HUES6 (cell line): ENCODE data around the gene ARMC8.

Source experiments
- H3K27ac ChIP-seq: 2 replicates; pipeline ENCODE4 v1.7.0; 2013; ENCODE audit warnings: low read depth, mild to moderate bottlenecking, low read length, inconsistent platforms
- H3K27me3 ChIP-seq: 2 replicates; pipeline ENCODE4 v1.6.1; 2013; ENCODE audit warnings: low read length; ENCODE audit not compliant: control insufficient read depth, insufficient read depth
- H3K36me3 ChIP-seq: 2 replicates; pipeline ENCODE4 v1.6.1; 2013; ENCODE audit warnings: low read length; ENCODE audit not compliant: control insufficient read depth, insufficient read depth
- H3K4me1 ChIP-seq: 2 replicates; pipeline ENCODE4 v1.6.1; 2013; ENCODE audit warnings: low read length; ENCODE audit not compliant: control insufficient read depth, insufficient read depth
- H3K4me3 ChIP-seq: 2 replicates; pipeline ENCODE4 v1.5.1; 2013; ENCODE audit warnings: low read depth, low read length
- H3K9ac ChIP-seq: one replicate; pipeline ENCODE4 v1.6.1; 2013; ENCODE audit warnings: mild to moderate bottlenecking, low read length
- H3K9me3 ChIP-seq: 2 replicates; pipeline ENCODE4 v1.6.1; 2013; ENCODE audit warnings: low read depth, low read length; ENCODE audit not compliant: control insufficient read depth, insufficient read depth

The ARMC8 gene

DNA sequence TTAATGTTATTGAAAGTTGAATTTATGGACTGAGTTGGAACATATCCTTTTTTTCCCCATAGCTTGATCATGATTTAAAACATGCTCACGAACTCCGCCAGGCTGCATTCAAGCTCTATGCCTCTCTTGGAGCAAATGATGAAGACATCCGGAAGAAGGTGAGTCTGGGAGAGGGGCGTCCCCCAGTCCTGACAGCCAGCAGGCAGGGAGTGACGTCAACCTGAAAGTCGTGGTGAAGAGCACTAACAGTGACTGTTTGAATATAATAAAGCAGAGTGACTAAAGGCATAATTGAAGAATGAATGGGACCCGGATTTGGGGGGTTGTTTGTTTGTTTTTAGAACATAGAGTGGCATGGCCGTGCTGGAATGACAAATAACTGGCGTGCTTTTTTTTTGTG lies 57.9 kb downstream of the ARMC8 start:
- Histone ChIP-seq H3K27me3 (no peaks in the 10 kb centered on the region), H3K9ac (no peak overlapping the region), H3K36me3 (peaks cover 72% of the 10 kb centered on the region), H3K27ac (no peak overlapping the region), H3K4me3 (no peak overlapping the region), H3K9me3 (no peaks in the 10 kb centered on the region), H3K4me1 (no peaks in the 10 kb centered on the region)

DNA sequence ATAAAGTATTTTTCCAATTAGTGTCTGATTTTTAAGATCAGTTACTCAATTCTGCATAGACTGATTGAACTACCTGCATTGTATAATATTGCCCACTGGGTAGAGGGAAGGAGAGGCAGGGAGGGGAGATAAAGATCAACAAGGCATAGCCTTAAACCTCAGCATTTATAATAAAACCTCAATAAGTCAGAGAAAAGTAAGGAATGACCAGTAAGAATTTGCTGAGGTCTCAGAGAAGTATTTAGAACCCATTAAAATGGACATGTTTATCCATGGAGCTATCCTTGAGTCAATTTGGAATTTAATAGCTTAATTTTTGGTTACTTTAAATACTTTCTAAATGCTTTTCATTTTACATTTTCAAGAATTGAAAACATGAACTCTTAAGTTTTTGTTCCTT lies 62.5 kb downstream of the ARMC8 start:
- Histone ChIP-seq H3K9me3 (no peaks in the 10 kb centered on the region), H3K4me3 (no peak overlapping the region), H3K27me3 (no peaks in the 10 kb centered on the region), H3K9ac (no peak overlapping the region), H3K27ac (no peak overlapping the region), H3K4me1 (0 out of 2 replicates have a peak, but pooled peaks cover 3% of the 10 kb centered on the region), H3K36me3 (peaks cover 32% of the 10 kb centered on the region)

DNA sequence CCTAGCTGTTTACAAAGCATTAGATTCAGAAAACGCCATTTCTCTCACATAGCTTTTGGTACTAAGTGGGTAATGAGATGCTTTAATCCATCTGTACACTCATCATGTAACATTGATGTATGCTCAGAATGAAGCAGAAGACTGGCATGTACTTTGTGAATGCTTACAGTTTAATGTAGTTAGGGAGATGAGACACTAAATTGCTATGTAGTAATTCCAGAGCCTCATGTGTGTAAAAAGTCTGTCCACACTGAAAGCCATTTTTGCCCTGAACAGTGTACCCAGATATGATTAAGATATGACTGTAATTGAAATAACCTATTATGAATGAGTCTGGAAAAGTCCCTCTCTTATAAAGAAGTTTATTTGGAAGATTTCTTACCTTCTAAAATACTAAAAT lies 66.5 kb downstream of the ARMC8 start:
- 0 out of 2 replicates have a peak, but pooled peaks cover 3% of the 10 kb centered on the region for H3K4me1 ChIP-seq
- H3K9me3 ChIP-seq, result no peaks in the 10 kb centered on the region
- no peaks in the 10 kb centered on the region for H3K27me3 ChIP-seq
- H3K4me3 ChIP-seq, result no peak overlapping the region
- peaks cover 1% of the 10 kb centered on the region; the same call in 1 of the 2 replicates for H3K36me3 ChIP-seq
- H3K27ac ChIP-seq, result no peak overlapping the region
- no peak overlapping the region for H3K9ac ChIP-seq

DNA sequence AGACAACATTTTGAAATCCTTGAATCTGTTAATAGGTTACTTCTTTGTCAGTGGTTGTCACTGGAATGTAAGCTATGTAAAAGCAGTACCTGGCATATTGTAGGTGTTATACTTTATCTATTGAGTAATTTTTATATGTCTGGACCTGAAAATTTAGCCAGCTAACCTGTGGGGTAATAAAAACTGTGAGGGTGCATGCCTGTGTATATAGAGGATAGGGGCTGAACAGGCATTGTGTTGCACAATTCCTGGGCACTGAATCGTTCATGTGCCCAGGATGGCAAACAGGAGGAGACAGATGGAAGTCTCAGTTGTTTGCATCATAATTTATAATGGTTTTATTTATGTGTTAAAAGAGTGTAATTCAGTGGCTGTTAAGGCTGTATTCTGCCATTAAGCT lies 67.1 kb downstream of the ARMC8 start:
- no peak overlapping the region for H3K27ac ChIP-seq
- 0 out of 2 replicates have a peak, but pooled peaks cover 3% of the 10 kb centered on the region for H3K4me1 ChIP-seq
- H3K4me3 ChIP-seq, result no peak overlapping the region
- no peaks in the 10 kb centered on the region for H3K36me3 ChIP-seq
- no peaks in the 10 kb centered on the region for H3K9me3 ChIP-seq
- H3K27me3 ChIP-seq, result no peaks in the 10 kb centered on the region
- no peak overlapping the region for H3K9ac ChIP-seq

DNA sequence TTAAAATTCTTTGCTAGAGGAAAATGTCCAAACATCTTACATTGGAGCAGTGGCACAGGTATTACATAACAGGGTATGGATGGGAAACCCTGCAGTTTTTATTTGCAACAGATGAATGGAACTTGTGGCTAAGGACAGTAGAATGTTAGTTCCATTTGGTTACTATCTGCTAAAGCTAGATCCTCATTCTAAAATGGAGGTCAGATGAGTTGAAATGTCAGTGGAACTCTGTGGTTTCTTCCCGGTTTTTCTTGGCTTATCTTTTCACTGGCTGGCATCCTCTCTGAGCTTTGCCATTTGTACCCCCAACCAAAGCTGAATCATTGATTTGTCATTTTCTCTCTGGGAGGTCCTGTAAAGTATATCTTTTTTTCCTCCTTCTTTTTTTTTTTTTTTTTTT lies 68.9 kb downstream of the ARMC8 start:
- H3K36me3 ChIP-seq, result no peaks in the 10 kb centered on the region
- H3K9ac ChIP-seq, result no peak overlapping the region

DNA sequence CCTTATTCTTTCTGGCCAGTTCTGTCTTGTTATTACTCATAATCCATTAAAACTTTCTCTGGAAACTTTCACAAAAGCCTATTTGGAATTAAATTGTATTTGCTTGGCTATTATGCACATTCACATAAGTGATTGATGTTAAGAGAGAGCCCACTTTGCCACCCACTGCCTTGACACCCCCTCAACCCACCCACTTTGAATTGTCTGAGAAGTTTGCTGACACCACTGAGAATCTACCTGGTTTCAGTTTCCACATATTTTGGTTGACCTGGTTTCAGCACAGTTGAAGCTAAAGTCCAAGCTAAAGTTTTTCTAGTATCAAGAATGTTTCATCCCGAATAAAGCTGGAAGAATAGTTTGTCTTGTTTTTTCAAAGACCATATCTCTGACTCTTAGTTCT lies 70.9 kb downstream of the ARMC8 start:
- no peak overlapping the region for H3K4me3 ChIP-seq
- no peak overlapping the region for H3K27ac ChIP-seq
- H3K9ac ChIP-seq, result no peak overlapping the region
- no peaks in the 10 kb centered on the region for H3K27me3 ChIP-seq
- H3K36me3 ChIP-seq, result no peaks in the 10 kb centered on the region
- 0 out of 2 replicates have a peak, but pooled peaks cover 3% of the 10 kb centered on the region for H3K4me1 ChIP-seq
- H3K9me3 ChIP-seq, result no peaks in the 10 kb centered on the region

More for the DNA sequence above, 68.9 kb downstream of the ARMC8 start:
- Histone ChIP-seq H3K4me1 (0 out of 2 replicates have a peak, but pooled peaks cover 3% of the 10 kb centered on the region), H3K27ac (no peak overlapping the region), H3K9me3 (no peaks in the 10 kb centered on the region), H3K27me3 (no peaks in the 10 kb centered on the region), H3K4me3 (no peak overlapping the region)

DNA sequence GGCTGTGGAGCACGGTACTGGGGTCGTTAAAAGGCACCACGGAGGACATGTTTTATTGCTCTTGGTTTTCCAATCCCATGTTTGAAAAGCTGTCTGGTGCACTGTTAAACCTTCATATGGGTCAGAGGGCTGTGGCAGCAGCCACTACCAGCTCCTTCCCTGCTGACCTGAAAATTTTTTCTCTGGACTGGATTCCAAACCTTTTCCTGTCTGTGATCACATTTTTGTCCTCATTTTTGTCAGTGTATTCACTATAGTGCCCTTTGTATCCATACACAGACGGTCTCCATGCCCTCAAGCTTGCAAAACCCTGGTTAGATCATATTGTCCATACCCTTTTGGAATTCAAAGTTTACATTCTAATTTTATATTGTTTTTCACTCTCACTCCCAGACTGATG lies 72.0 kb downstream of the ARMC8 start:
- H3K9me3 ChIP-seq, result no peaks in the 10 kb centered on the region
- no peak overlapping the region for H3K27ac ChIP-seq
- H3K27me3 ChIP-seq, result no peaks in the 10 kb centered on the region
- peaks cover 5% of the 10 kb centered on the region; the same call in 1 of the 2 replicates for H3K36me3 ChIP-seq
- H3K4me1 ChIP-seq, result 0 out of 2 replicates have a peak, but pooled peaks cover 3% of the 10 kb centered on the region
- H3K4me3 ChIP-seq, result no peak overlapping the region
- H3K9ac ChIP-seq, result no peak overlapping the region

DNA sequence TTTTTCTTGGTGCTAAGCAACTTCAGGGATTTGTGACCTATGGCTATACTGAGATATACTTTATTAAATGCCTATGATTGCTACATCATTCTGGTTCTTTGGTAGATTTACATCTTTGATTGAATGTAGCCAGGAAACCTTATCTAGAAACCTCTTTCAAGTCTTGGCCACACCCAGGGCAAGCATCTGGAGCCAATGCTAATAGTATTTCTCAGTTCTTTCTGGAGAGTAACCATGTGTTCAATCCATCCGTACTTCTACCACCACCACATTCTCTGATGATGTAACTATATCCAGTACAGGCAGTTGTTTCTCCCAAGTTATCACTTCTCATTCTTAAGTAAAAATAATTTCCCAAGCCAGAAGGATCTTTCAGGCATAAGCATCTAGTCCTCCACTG lies 73.5 kb downstream of the ARMC8 start:
- Histone ChIP-seq H3K27me3 (no peaks in the 10 kb centered on the region), H3K27ac (no peak overlapping the region), H3K4me3 (no peak overlapping the region), H3K9ac (no peak overlapping the region), H3K36me3 (peaks cover 8% of the 10 kb centered on the region), H3K9me3 (no peaks in the 10 kb centered on the region), H3K4me1 (no peaks in the 10 kb centered on the region)

DNA sequence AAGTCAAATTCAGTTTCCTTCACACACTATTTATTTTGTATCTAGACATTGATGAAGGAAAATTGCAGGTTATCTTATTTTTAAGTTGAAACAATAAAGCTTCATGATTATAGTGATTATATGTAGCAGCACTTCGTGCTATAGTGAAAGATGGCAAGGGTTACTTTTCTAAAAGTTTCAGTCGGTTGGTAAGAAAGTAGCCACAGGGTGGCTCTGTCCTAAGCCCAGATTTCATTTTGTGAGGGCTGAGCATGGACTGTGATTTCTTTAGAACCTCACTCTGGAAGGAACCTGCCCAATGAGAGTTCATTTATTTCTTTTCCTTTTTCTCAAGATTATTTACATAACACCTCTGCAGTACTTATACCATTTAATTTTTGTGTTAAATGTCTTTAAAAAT lies 76.0 kb downstream of the ARMC8 start:
- Histone ChIP-seq H3K27me3 (no peaks in the 10 kb centered on the region), H3K4me3 (no peak overlapping the region), H3K9ac (no peak overlapping the region), H3K27ac (no peak overlapping the region), H3K4me1 (no peaks in the 10 kb centered on the region), H3K36me3 (peaks cover 26% of the 10 kb centered on the region), H3K9me3 (no peaks in the 10 kb centered on the region)

DNA sequence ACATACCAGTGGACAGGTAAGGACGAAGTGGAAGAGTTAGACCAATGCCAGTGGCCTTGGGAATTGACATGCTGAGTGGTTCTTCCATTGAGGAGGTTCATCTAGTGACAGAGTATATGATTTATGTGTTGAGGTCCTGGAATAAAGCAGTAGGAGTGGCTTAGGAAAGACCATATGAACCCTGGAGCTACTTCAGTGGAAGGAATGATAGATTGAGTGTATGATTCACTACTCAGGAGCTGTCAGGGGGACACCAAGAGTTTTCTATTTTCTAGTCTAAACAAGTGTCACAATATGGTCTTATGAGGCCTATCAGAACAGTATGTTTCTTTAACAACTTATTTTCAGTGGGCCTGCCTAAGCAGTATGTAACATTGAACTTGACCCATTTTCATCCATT lies 78.6 kb downstream of the ARMC8 start:
- peaks cover 33% of the 10 kb centered on the region for H3K36me3 ChIP-seq
- no peaks in the 10 kb centered on the region for H3K9me3 ChIP-seq
- no peak overlapping the region for H3K27ac ChIP-seq
- H3K4me3 ChIP-seq, result no peak overlapping the region
- no peaks in the 10 kb centered on the region for H3K4me1 ChIP-seq
- H3K9ac ChIP-seq, result no peak overlapping the region
- no peaks in the 10 kb centered on the region for H3K27me3 ChIP-seq

DNA sequence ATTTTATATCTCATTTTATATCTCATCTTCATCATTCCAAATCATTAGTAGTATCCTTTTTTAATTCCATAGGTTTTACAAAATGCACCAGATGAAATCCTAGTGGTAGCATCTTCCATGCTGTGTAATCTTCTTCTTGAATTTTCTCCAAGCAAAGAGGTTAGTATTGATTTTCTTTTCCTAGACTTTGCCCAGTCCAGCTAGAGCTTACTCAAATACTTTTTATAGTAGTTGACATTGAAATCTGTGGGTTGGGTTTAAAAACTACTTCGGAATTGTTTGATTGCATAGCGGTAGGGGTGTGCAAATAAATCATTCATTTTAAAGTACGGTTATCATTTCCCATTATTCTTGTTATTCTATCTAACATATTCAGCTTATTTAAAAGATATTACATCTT lies 80.0 kb downstream of the ARMC8 start:
- H3K9me3 ChIP-seq, result no peaks in the 10 kb centered on the region
- no peak overlapping the region for H3K27ac ChIP-seq
- no peaks in the 10 kb centered on the region for H3K4me1 ChIP-seq
- H3K36me3 ChIP-seq, result peaks cover 43% of the 10 kb centered on the region
- no peaks in the 10 kb centered on the region for H3K27me3 ChIP-seq
- H3K9ac ChIP-seq, result no peak overlapping the region
- H3K4me3 ChIP-seq, result no peak overlapping the region

DNA sequence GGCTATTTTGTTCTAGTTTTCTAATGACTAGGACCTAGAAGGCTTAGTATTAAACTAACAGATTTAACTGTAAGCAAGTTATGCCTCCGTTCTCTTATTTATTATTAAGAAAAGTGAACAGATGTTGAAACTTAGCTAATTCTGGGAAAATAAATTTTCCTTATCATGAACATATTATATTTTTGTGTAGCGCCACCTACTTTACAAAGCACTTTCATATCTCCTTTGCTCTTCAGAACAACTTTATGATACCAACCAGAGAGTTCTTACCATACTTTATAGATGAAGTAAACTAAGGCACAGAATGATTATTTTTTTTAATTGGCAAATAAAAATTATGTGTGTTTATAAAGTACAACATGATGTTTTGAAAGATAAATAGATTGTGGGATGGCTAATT lies 83.1 kb downstream of the ARMC8 start:
- no peak overlapping the region for H3K4me3 ChIP-seq
- H3K4me1 ChIP-seq, result no peaks in the 10 kb centered on the region
- H3K9ac ChIP-seq, result no peak overlapping the region
- no peak overlapping the region for H3K27ac ChIP-seq
- H3K27me3 ChIP-seq, result no peaks in the 10 kb centered on the region
- peaks cover 64% of the 10 kb centered on the region for H3K36me3 ChIP-seq
- H3K9me3 ChIP-seq, result no peaks in the 10 kb centered on the region
